OCI-LY1 (cell line): Measurements from ENCODE around the gene ARHGEF39.

Source experiments
- H2AFZ ChIP-seq: fragments of 200-600 bp; sonication (generic), shearing (Covaris generic); 2 replicates; pipeline ENCODE4 v1.6.0; 2014; ENCODE audit warnings: antibody characterized with exemption, mild to moderate bottlenecking, low read length
- H3F3A ChIP-seq: fragments of 200-600 bp; sonication (generic), shearing (Covaris generic); 2 replicates; pipeline ENCODE4 v1.6.0; 2014; ENCODE audit warnings: mild to moderate bottlenecking, antibody characterized with exemption, low read length, moderate library complexity; ENCODE audit not compliant: insufficient read depth
- H3K27ac ChIP-seq: fragments of 200-600 bp; sonication (generic); 2 replicates; pipeline ENCODE4 v1.5.1; 2014; ENCODE audit warnings: low read length, mixed run types, mild to moderate bottlenecking, low read depth; ENCODE audit not compliant: poor library complexity, severe bottlenecking
- H3K27me3 ChIP-seq: fragments of 200-600 bp; sonication (generic); 2 replicates; pipeline ENCODE4 v1.6.0; 2014; ENCODE audit warnings: antibody characterized with exemption, mild to moderate bottlenecking, low read length, moderate library complexity; ENCODE audit not compliant: insufficient read depth
- H3K36me3 ChIP-seq: fragments of 200-600 bp; sonication (generic); 2 replicates; pipeline ENCODE4 v1.6.1; 2014; ENCODE audit warnings: mild to moderate bottlenecking, antibody characterized with exemption, low read length, moderate library complexity, mixed read lengths; ENCODE audit not compliant: insufficient read depth
- H3K4me1 ChIP-seq: fragments of 200-600 bp; sonication (generic); 2 replicates; pipeline ENCODE4 v1.5.1; 2014; ENCODE audit warnings: mild to moderate bottlenecking, low read length, moderate library complexity; ENCODE audit not compliant: insufficient read depth, severe bottlenecking
- H3K4me2 ChIP-seq: fragments of 200-600 bp; sonication (generic), shearing (Covaris generic); 2 replicates; pipeline ENCODE4 v1.6.1; 2014; ENCODE audit warnings: low read length
- H3K4me3 ChIP-seq: fragments of 200-600 bp; sonication (generic); 2 replicates; pipeline ENCODE4 v1.5.1; 2014; ENCODE audit warnings: low read length, low read depth, mild to moderate bottlenecking, mixed read lengths; ENCODE audit not compliant: poor library complexity, severe bottlenecking
- H3K79me2 ChIP-seq: fragments of 200-600 bp; shearing (Covaris generic); 2 replicates; pipeline ENCODE4 v1.6.1; 2016; ENCODE audit warnings: mixed run types, low read length, mixed read lengths; ENCODE audit not compliant: insufficient read depth
- H3K9ac ChIP-seq: fragments of 200-600 bp; sonication (generic), shearing (Covaris generic); 2 replicates; pipeline ENCODE4 v1.6.1; 2014; ENCODE audit warnings: mild to moderate bottlenecking, low read length, mixed read lengths
- H3K9me2 ChIP-seq: fragments of 200-600 bp; sonication (generic), shearing (Covaris generic); 2 replicates; pipeline ENCODE4 v1.6.1; 2014; ENCODE audit warnings: low read depth, mild to moderate bottlenecking, low read length, mixed read lengths
- H3K9me3 ChIP-seq: fragments of 200-600 bp; shearing (Covaris generic); 2 replicates; pipeline ENCODE4 v1.6.1; 2014; ENCODE audit warnings: low read length, mixed read lengths
- H4K20me1 ChIP-seq: fragments of 200-600 bp; sonication (generic), shearing (Covaris generic); 2 replicates; pipeline ENCODE4 v1.6.0; 2016; ENCODE audit warnings: mild to moderate bottlenecking, low read length; ENCODE audit not compliant: insufficient read depth
- EZH2 ChIP-seq: fragments of 200-600 bp; sonication (generic), shearing (Covaris generic); IDR thresholded peaks from 2 replicates; pipeline ENCODE4 v1.8.0; 2017; ENCODE audit warnings: borderline replicate concordance, mixed run types, mild to moderate bottlenecking, antibody characterized with exemption, low read length, moderate library complexity, mixed read lengths
- TF ChIP-seq, protein P1 (sequence below): fragments of 200-600 bp; sonication (generic), shearing (Covaris generic); IDR thresholded peaks from 2 replicates; pipeline ENCODE4 v1.5.1; 2017; ENCODE audit warnings: mild to moderate bottlenecking, antibody characterized with exemption, low read length, moderate library complexity, mixed read lengths

ARHGEF39 gene

DNA sequence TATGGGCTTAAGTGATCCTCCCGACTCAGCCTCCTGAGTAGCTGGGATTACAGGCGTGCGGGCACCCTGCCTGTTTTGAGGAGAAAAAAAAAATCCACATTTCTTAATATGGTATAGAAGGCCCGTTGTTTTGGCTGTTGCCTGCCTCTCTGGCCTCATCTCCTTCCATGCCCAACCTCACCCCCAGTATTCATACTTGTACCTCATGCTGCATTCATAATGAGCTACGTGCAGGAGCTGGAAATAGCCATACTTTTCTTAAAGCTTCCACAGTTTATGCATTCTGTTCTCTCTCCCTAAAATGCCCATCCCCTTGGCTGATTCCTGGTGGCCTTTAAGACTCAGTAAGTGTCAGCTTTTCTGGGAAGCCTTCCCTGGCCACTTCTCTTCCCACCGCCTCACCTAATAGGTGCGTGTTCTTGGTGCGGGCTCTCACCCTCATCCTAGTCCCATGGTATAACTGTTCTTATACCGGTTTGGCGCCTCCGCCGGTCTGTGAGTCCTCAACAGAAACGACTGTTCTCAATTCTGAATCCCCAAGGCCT is 26.8 kb upstream of the ARHGEF39 start:
- Histone ChIP-seq H3K79me2 (no peaks in the 10 kb centered on the region), H2AFZ (no peak overlapping the region), H3K4me2 (no peak overlapping the region), H3K36me3 (peaks cover 12% of the 10 kb centered on the region; the same call in 1 of the 2 replicates), H3F3A (0 out of 2 replicates have a peak, but pooled peaks cover 3% of the 10 kb centered on the region), H3K4me1 (peaks cover 32% of the 10 kb centered on the region), H3K9ac (no peak overlapping the region), H3K27me3 (no peaks in the 10 kb centered on the region), H3K9me3 (no peaks in the 10 kb centered on the region), H3K4me3 (no peak overlapping the region), H3K27ac (no peak overlapping the region), H4K20me1 (no peaks in the 10 kb centered on the region), H3K9me2 (no peaks in the 10 kb centered on the region)
- TF ChIP-seq, protein P1, sequence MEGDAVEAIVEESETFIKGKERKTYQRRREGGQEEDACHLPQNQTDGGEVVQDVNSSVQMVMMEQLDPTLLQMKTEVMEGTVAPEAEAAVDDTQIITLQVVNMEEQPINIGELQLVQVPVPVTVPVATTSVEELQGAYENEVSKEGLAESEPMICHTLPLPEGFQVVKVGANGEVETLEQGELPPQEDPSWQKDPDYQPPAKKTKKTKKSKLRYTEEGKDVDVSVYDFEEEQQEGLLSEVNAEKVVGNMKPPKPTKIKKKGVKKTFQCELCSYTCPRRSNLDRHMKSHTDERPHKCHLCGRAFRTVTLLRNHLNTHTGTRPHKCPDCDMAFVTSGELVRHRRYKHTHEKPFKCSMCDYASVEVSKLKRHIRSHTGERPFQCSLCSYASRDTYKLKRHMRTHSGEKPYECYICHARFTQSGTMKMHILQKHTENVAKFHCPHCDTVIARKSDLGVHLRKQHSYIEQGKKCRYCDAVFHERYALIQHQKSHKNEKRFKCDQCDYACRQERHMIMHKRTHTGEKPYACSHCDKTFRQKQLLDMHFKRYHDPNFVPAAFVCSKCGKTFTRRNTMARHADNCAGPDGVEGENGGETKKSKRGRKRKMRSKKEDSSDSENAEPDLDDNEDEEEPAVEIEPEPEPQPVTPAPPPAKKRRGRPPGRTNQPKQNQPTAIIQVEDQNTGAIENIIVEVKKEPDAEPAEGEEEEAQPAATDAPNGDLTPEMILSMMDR = no peak
- TF ChIP-seq EZH2 = no peak

GRCh38 chr9:35691334-35691650 is 26.3 kb upstream of the ARHGEF39 start:
- no peaks in the 10 kb centered on the region for H4K20me1 ChIP-seq
- peaks cover 37% of the 10 kb centered on the region for H3K4me1 ChIP-seq
- H3K9me2 ChIP-seq = no peaks in the 10 kb centered on the region
- peak overlapping the region; percentile 66 for H3K4me3 ChIP-seq
- TF ChIP-seq EZH2 = no peak
- TF ChIP-seq, protein P1 = no peak
- no peak overlapping the region; the same call in 1 of the 2 replicates for H3K9ac ChIP-seq
- H2AFZ ChIP-seq = no peak overlapping the region
- peak overlapping the region; percentile 81 for H3K4me2 ChIP-seq
- no peaks in the 10 kb centered on the region for H3K9me3 ChIP-seq
- H3K36me3 ChIP-seq = peaks cover 8% of the 10 kb centered on the region; the same call in 1 of the 2 replicates
- no peaks in the 10 kb centered on the region for H3K79me2 ChIP-seq
- no peaks in the 10 kb centered on the region for H3K27me3 ChIP-seq
- 0 out of 2 replicates have a peak, but pooled peaks cover 3% of the 10 kb centered on the region for H3F3A ChIP-seq
- no peak overlapping the region for H3K27ac ChIP-seq

DNA sequence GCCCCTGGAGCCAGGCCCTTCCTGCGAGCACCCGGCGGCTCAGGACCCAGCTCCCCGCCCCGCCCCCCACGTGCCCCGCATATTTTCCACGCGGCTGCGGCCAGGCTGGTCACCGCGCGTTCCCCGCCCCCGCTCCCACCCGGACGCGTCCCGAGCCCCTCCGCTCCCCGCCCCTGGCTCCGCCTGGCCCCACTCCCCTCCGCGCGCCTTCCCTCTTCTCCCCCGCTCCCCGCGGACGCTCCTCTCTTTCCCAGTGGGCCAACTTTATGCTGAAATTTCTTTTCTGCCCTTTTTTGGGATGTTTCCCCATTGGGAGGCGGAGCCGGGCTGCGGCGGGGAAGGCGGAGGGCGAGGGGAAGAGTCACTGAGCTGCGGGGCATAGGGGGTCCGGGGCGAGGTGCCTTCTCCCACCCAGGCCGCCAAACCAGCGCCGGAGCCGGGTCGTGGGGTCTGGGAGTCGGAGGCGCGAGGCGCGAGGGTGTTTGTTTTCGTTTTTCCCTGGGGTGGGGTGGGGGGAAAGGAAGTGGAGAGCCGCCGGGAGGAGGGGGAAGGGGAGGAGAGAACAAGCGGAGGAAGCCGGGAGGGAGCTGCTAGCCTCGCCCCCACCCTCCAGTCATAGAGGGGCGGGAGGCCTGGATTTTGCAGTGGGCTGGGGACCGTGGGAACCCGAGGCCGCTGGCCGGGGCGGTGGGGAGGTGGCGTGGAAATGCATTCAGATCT is 25.8 kb upstream of the ARHGEF39 start:
- Histone ChIP-seq H3K9me3 (no peaks in the 10 kb centered on the region), H3K27ac (no peak overlapping the region), H3K27me3 (no peaks in the 10 kb centered on the region), H3K9me2 (no peaks in the 10 kb centered on the region), H3K4me3 (peak overlapping the region; percentile 66), H3K79me2 (no peaks in the 10 kb centered on the region), H2AFZ (no peak overlapping the region), H3K9ac (peak overlapping the region; percentile 63), H3K4me1 (peaks cover 37% of the 10 kb centered on the region), H3F3A (0 out of 2 replicates have a peak, but pooled peaks cover 3% of the 10 kb centered on the region), H3K36me3 (peaks cover 3% of the 10 kb centered on the region; the same call in 1 of the 2 replicates), H4K20me1 (no peaks in the 10 kb centered on the region), H3K4me2 (peak overlapping the region; percentile 81)
- TF ChIP-seq EZH2 = no peak
- TF ChIP-seq, protein P1 = no peak
